H1 (cell line): Measurements from ENCODE around the gene GSAP. TPM values are rescaled to one million over a fixed set of nuclear protein-coding genes. Genes with fewer than 3 reads are reported as not detected.
A peak's percentile ranks its signal among the peaks of the same experiment; 100 is the strongest.

Experiments
- CTCF ChIA-PET: fragments of 300-600 bp; sonication (Branson Sonifier 250); formaldehyde crosslinking; loops from one replicate; lab custom pipeline; 2021; ENCODE audit not compliant: partially characterized antibody; lab: Charles Lee
- POLR2A ChIA-PET: fragments of 300-600 bp; sonication (Branson Sonifier 250); formaldehyde crosslinking; loops from one replicate; lab custom pipeline; 2021; ENCODE audit warnings: inconsistent platforms; ENCODE audit not compliant: partially characterized antibody; lab: Charles Lee
- DNase-seq, 2 experiments: peaks; one replicate each; pipeline versions ENCODE4 v3.0.0 to v3.0.0-alpha.2; 2010 to 2022; ENCODE audit warnings: low spot score in 2 of 2, low read depth in 1 of 2, mixed read lengths in 1 of 2
- FAIRE-seq: peaks from 2 replicates; lab custom pipeline; 2011; peaks lifted over from hg19 to GRCh38; lab: Jason Lieb, UNC
- H2AFZ ChIP-seq: 2 replicates; pipeline ENCODE4 v1.8.1; 2012; ENCODE audit warnings: low read length, inconsistent platforms
- H2AK5ac ChIP-seq: 2 replicates; pipeline ENCODE4 v1.6.1; 2013; ENCODE audit warnings: low read depth, low read length
- H2BK120ac ChIP-seq: replicated peaks from 2 replicates; pipeline ENCODE3; 2013; ENCODE audit warnings: low read depth, low read length, inconsistent platforms
- H2BK12ac ChIP-seq: 2 replicates; pipeline ENCODE4 v1.6.1; 2013; ENCODE audit warnings: low read depth, low read length
- H2BK15ac ChIP-seq: 2 replicates; pipeline ENCODE4 v1.6.1; 2013; ENCODE audit warnings: low read length
- H2BK20ac ChIP-seq: 2 replicates; pipeline ENCODE4 v1.6.1; 2013; ENCODE audit warnings: low read length
- H2BK5ac ChIP-seq: 2 replicates; pipeline ENCODE4 v1.6.1; 2013; ENCODE audit warnings: low read depth, low read length
- H3K14ac ChIP-seq: 2 replicates; pipeline ENCODE4 v1.6.1; 2013; ENCODE audit warnings: inconsistent platforms; ENCODE audit not compliant: insufficient read length
- H3K18ac ChIP-seq: 2 replicates; pipeline ENCODE4 v1.6.1; 2013; ENCODE audit warnings: low read length; ENCODE audit errors: extremely low read depth
- H3K23ac ChIP-seq: 2 replicates; pipeline ENCODE4 v1.6.1; 2013; ENCODE audit warnings: inconsistent platforms; ENCODE audit not compliant: insufficient read length
- H3K23me2 ChIP-seq: 2 replicates; pipeline ENCODE4 v1.6.1; 2013; ENCODE audit warnings: low read depth, low read length
- H3K27ac ChIP-seq: 2 replicates; pipeline ENCODE4 v1.6.1; 2011; ENCODE audit warnings: low read depth, low read length, inconsistent platforms
- H3K27me3 ChIP-seq, 4 experiments: replicated peaks in 1 of 4; 1 replicate in 1 of 4; 2 replicates in 3 of 4; pipeline versions ENCODE4 v1.6.1 to v1.8.1; 2011 to 2013; ENCODE audit warnings: low read length in 3 of 4, mild to moderate bottlenecking in 3 of 4, inconsistent platforms in 2 of 4, mixed read lengths in 2 of 4, moderate library complexity in 1 of 4; ENCODE audit not compliant: control insufficient read depth in 3 of 4, insufficient read depth in 3 of 4; ENCODE audit errors: extremely low read depth in 1 of 4
- H3K36me3 ChIP-seq, 4 experiments: 2 replicates each; pipeline versions ENCODE4 v1.6.1 to v1.8.1; 2011 to 2013; ENCODE audit warnings: mild to moderate bottlenecking in 4 of 4, low read length in 3 of 4, moderate library complexity in 2 of 4, control low read depth in 1 of 4, inconsistent platforms in 1 of 4; ENCODE audit not compliant: insufficient read depth in 4 of 4, control insufficient read depth in 2 of 4
- H3K4ac ChIP-seq: replicated peaks from 2 replicates; pipeline ENCODE3; 2013; ENCODE audit warnings: low read length, low read depth, mixed read lengths, inconsistent platforms; ENCODE audit not compliant: insufficient read length
- H3K4me1 ChIP-seq, 4 experiments: replicated peaks in 1 of 4; 1 replicate in 1 of 4; 2 replicates in 3 of 4; pipeline versions ENCODE4 v1.6.1 to v1.8.1; 2011 to 2013; ENCODE audit warnings: low read length in 3 of 4, inconsistent platforms in 2 of 4, mixed read lengths in 1 of 4; ENCODE audit not compliant: insufficient read depth in 4 of 4, control insufficient read depth in 3 of 4
- H3K4me2 ChIP-seq, 2 experiments: 2 replicates each; pipeline versions ENCODE4 v1.6.1 to v1.8.1; 2011 to 2013; ENCODE audit warnings: low read depth in 2 of 2, low read length in 2 of 2, control low read depth in 1 of 2, inconsistent platforms in 1 of 2, mild to moderate bottlenecking in 1 of 2; ENCODE audit not compliant: insufficient read depth in 1 of 2
- H3K4me3 ChIP-seq, 4 experiments: fragments of 200-600, 300-600 bp in 1 of 4; sonication (generic), shearing (Covaris generic), sonication (Bioruptor Twin) in 1 of 4; 2 replicates each; pipeline versions ENCODE4 v1.5.1 to v1.8.1; 2011 to 2016; ENCODE audit warnings: low read length in 4 of 4, low read depth in 3 of 4, control low read depth in 2 of 4, inconsistent platforms in 2 of 4, mild to moderate bottlenecking in 2 of 4, mixed read lengths in 1 of 4, moderate library complexity in 1 of 4; ENCODE audit not compliant: insufficient read depth in 2 of 4; ENCODE audit errors: extremely low read depth in 1 of 4
- H3K56ac ChIP-seq: replicated peaks from 2 replicates; pipeline ENCODE3; 2013; ENCODE audit warnings: low read depth, mild to moderate bottlenecking, mixed read lengths, low read length, inconsistent platforms; ENCODE audit not compliant: insufficient read length
- H3K79me1 ChIP-seq: 2 replicates; pipeline ENCODE4 v1.6.1; 2013; ENCODE audit warnings: low read depth, low read length, control low read depth
- H3K79me2 ChIP-seq, 2 experiments: 2 replicates each; pipeline versions ENCODE4 v1.6.1 to v1.8.1; 2012 to 2013; ENCODE audit warnings: low read length in 2 of 2, mild to moderate bottlenecking in 2 of 2, inconsistent platforms in 1 of 2; ENCODE audit not compliant: insufficient read depth in 2 of 2, control insufficient read depth in 1 of 2
- H3K9ac ChIP-seq, 4 experiments: replicated peaks in 1 of 4; 1 replicate in 1 of 4; 2 replicates in 3 of 4; pipeline versions ENCODE4 v1.6.1 to v1.8.1; 2011 to 2013; ENCODE audit warnings: low read depth in 3 of 4, low read length in 3 of 4, control low read depth in 2 of 4, mild to moderate bottlenecking in 2 of 4, moderate library complexity in 2 of 4, inconsistent platforms in 1 of 4; ENCODE audit errors: extremely low read depth in 1 of 4
- H3K9me3 ChIP-seq, 2 experiments: 2 replicates each; pipeline versions ENCODE4 v1.6.1 to v1.8.1; 2012 to 2013; ENCODE audit warnings: mild to moderate bottlenecking in 2 of 2, moderate library complexity in 2 of 2, control low read depth in 1 of 2, inconsistent platforms in 1 of 2, low read depth in 1 of 2, low read length in 1 of 2, mixed read lengths in 1 of 2; ENCODE audit not compliant: insufficient read depth in 2 of 2
- H4K20me1 ChIP-seq, 2 experiments: replicated peaks in 1 of 2; 2 replicates each; pipeline versions ENCODE3 to v1.8.1; 2011 to 2013; ENCODE audit warnings: inconsistent platforms in 2 of 2, low read length in 2 of 2, mild to moderate bottlenecking in 1 of 2; ENCODE audit not compliant: insufficient read depth in 2 of 2, control insufficient read depth in 1 of 2
- H4K5ac ChIP-seq: 2 replicates; pipeline ENCODE4 v1.6.1; 2013; ENCODE audit warnings: low read length, low read depth, mixed read lengths, inconsistent platforms; ENCODE audit not compliant: insufficient read length
- H4K8ac ChIP-seq: 2 replicates; pipeline ENCODE4 v1.8.0; 2013; ENCODE audit warnings: mild to moderate bottlenecking, moderate library complexity, low read length, inconsistent platforms; ENCODE audit not compliant: insufficient read depth; ENCODE audit errors: extremely low read depth
- H4K91ac ChIP-seq: replicated peaks from 2 replicates; pipeline ENCODE3; 2013; ENCODE audit warnings: low read length, mixed read lengths, inconsistent platforms; ENCODE audit not compliant: insufficient read length
- CHD2 ChIP-seq: IDR thresholded peaks from 2 replicates; pipeline ENCODE4 v1.6.1; 2012; ENCODE audit warnings: low read length, improper control_type of control experiment
- RAD21 ChIP-seq, 2 experiments: IDR thresholded peaks in 1 of 2; conservative IDR thresholded peaks in 1 of 2; 2 replicates each; pipeline ENCODE4 v1.6.1; 2011; ENCODE audit warnings: low read depth in 2 of 2, low read length in 2 of 2, improper control_type of control experiment in 1 of 2, inconsistent platforms in 1 of 2, mild to moderate bottlenecking in 1 of 2, moderate library complexity in 1 of 2
- TAF7 ChIP-seq: optimal IDR thresholded peaks from 2 replicates; pipeline ENCODE3; 2011; ENCODE audit warnings: low read depth, mild to moderate bottlenecking, inconsistent platforms, low read length, moderate library complexity, borderline replicate concordance
- TEAD4 ChIP-seq: IDR thresholded peaks from 2 replicates; pipeline ENCODE4 v1.6.1; 2012; ENCODE audit warnings: low read depth, low read length, inconsistent platforms, mixed read lengths
- WGBS, 2 experiments: shearing (Covaris generic) in 1 of 2; methylation state at CpG; one replicate each; pipeline versions ENCODE4 v1.1.6 to v1.1.7; 2013 to 2015; ENCODE audit warnings: low lambda C conversion rate in 2 of 2, mixed read lengths in 2 of 2, inconsistent platforms in 1 of 2, low coverage in 1 of 2, missing lambda C conversion rate in 1 of 2; ENCODE audit not compliant: insufficient replicate concordance in 2 of 2, insufficient coverage in 1 of 2, insufficient read length in 1 of 2; ENCODE audit errors: extremely low coverage in 1 of 2, missing lambda C conversion rate in 1 of 2; 5-methylcytosine and 5-hydroxymethylcytosine counted together
- polyA plus RNA-seq, 7 experiments: library from polyadenylated mRNA; depleted of rRNA in 3 of 7; stranded (reverse) in 5 of 7; unstranded in 2 of 7; fragments of >200 nt in 5 of 7; fragments of 200-250 nt in 2 of 7; gene quantifications; 1 replicate in 5 of 7; 2 replicates in 1 of 7; 4 replicates in 1 of 7; pipeline versions ENCODE4 v1.2.1 to v1.2.3, GENCODE V29; 2011 to 2013; ENCODE audit warnings: missing spikeins in 2 of 7, mixed read lengths in 2 of 7
- total RNA-seq: library from RNA; stranded (reverse); fragmentation: NEBNext Ultra II Directional; extraction: Animal tissue kit (Norgen Biotek cat#: 25700); gene quantifications from 2 replicates; pipeline ENCODE4 v1.2.1, GENCODE V29; 2021
- TF ChIP-seq, protein P1 (sequence below), 3 experiments: IDR thresholded peaks; 1 replicate in 2 of 3; 2 replicates in 1 of 3; pipeline versions ENCODE4 v1.5.1 to v1.6.1; 2011; ENCODE audit warnings: low read length in 3 of 3, mild to moderate bottlenecking in 3 of 3, inconsistent platforms in 2 of 3, low read depth in 1 of 3, moderate library complexity in 1 of 3; ENCODE audit not compliant: insufficient read depth in 1 of 3; ENCODE audit errors: control extremely low read depth in 1 of 3
- TF ChIP-seq, protein P2 (sequence below): IDR thresholded peaks from 2 replicates; pipeline ENCODE4 v1.6.1; 2011; ENCODE audit warnings: low read depth, mild to moderate bottlenecking, low read length; ENCODE audit not compliant: insufficient read depth

Gene GSAP
- total and polyA plus RNA-seq, 2 of the 8 experiments (the other 6 are each of a cell fraction or from before 2014, with no cell fraction given) = 0.93 to 2.1 TPM

DNA sequence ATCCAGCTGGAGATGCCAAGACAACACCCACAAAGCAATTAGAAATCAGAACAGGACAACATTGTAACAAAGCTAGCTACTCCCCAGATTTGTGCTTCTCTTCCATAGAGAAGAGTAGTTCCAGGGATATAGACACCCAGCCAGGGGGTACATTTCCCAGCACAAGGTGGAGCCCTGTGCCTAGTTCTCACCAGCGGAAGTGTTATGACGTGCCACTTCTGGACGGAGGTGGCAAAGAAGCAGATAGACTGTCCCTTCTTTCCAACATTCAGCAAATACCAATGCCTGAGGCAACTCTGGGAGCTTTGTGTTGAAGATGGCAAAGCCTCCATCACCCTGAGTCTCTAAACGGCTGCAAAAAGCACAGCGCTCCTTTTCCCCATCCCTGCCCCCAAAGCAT lies 23.4 kb upstream of the GSAP start:
- Histone ChIP-seq H3K23me2 (no peaks in the 10 kb centered on the region; the same call in 1 of the 2 replicates), H4K5ac (no peak overlapping the region), H3K4ac (no peak overlapping the region)
- no peak for TF ChIP-seq TAF7
- TF ChIP-seq, protein P1, sequence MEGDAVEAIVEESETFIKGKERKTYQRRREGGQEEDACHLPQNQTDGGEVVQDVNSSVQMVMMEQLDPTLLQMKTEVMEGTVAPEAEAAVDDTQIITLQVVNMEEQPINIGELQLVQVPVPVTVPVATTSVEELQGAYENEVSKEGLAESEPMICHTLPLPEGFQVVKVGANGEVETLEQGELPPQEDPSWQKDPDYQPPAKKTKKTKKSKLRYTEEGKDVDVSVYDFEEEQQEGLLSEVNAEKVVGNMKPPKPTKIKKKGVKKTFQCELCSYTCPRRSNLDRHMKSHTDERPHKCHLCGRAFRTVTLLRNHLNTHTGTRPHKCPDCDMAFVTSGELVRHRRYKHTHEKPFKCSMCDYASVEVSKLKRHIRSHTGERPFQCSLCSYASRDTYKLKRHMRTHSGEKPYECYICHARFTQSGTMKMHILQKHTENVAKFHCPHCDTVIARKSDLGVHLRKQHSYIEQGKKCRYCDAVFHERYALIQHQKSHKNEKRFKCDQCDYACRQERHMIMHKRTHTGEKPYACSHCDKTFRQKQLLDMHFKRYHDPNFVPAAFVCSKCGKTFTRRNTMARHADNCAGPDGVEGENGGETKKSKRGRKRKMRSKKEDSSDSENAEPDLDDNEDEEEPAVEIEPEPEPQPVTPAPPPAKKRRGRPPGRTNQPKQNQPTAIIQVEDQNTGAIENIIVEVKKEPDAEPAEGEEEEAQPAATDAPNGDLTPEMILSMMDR (IDR thresholded peaks at IDR 0.05; ENCODE audit: control extremely low read depth in 1 of 3, insufficient read depth in 1 of 3, low read depth in 1 of 3, low read length in 3 of 3) = peak in 1 of 3 experiments; percentile 27; a peak in 1 of 4 replicates
- peak; percentile 52 to 54 for TF ChIP-seq RAD21 (IDR thresholded peaks at IDR 0.05 in 1 of 2, conservative IDR thresholded peaks at IDR 0.05 in 1 of 2; ENCODE audit: low read depth in 2 of 2, low read length in 2 of 2)
- TF ChIP-seq CHD2 = no peak
- TF ChIP-seq TEAD4 = no peak
- TF ChIP-seq, protein P2, sequence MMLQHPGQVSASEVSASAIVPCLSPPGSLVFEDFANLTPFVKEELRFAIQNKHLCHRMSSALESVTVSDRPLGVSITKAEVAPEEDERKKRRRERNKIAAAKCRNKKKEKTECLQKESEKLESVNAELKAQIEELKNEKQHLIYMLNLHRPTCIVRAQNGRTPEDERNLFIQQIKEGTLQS = no peak
- TF ChIP-seq, all 59 proteins: peak for 2
- H3K23ac ChIP-seq = no peak overlapping the region
- H3K27ac ChIP-seq = no peak overlapping the region
- FAIRE-seq (no peak), DNase-seq (no peak)
- H2BK120ac ChIP-seq = no peak overlapping the region
- H3K4me1 ChIP-seq = peaks cover 0 to 3% (median 0%) of the 10 kb centered on the region in 4 experiments; a peak in 2 of 7 replicates
- no peaks in the 10 kb centered on the region for H3K79me2 ChIP-seq
- H4K91ac ChIP-seq = no peak overlapping the region
- no peaks in the 10 kb centered on the region for H4K20me1 ChIP-seq
- no peak overlapping the region for H3K4me2 ChIP-seq
- H3K14ac ChIP-seq = no peak overlapping the region
- H2BK15ac ChIP-seq = no peak overlapping the region
- no peak overlapping the region for H3K56ac ChIP-seq
- no peak overlapping the region for H3K9ac ChIP-seq
- H3K18ac ChIP-seq = no peak overlapping the region
- ChIA-PET POLR2A (no interaction called here), CTCF (interaction anchor here (0.6 to 1.9 kb wide), 6 partner anchors 10 to 558 kb away, joined by 3 to 9 read pairs (median 3); no protein-coding TSS in a partner anchor)
- H3K27me3 ChIP-seq = no peaks in the 10 kb centered on the region; a peak in 1 of 7 replicates
- peak overlapping the region; percentile 84; the same call in 1 of the 2 replicates for H2AFZ ChIP-seq
- no peak overlapping the region for H2BK20ac ChIP-seq
- H3K4me3 ChIP-seq = no peak overlapping the region
- no peak overlapping the region for H2BK5ac ChIP-seq
- whole genome bisulfite sequencing, 2 experiments = 66% methylated on average over 5 of the region's 5 CpGs; no CpG with 5 or more reads in 1 of the 2 experiments
- no peaks in the 10 kb centered on the region for H3K36me3 ChIP-seq
- H3K79me1 ChIP-seq = no peaks in the 10 kb centered on the region
- no peaks in the 10 kb centered on the region for H3K9me3 ChIP-seq
- no peak overlapping the region for H4K8ac ChIP-seq
- no peak overlapping the region for H2AK5ac ChIP-seq
- no peak overlapping the region for H2BK12ac ChIP-seq
